PC-9 (cell line): ENCODE data around the gene OTULINL. TPM values are rescaled to one million over a fixed set of nuclear protein-coding genes. Genes with fewer than 3 reads are reported as not detected.

Source experiments
- BruUV-seq: library from RNA; stranded (reverse); fragments of 400-500 nt; replicated peaks from 2 replicates; lab custom pipeline; 2021; lab: Mats Ljungman, UMichigan
- CTCF ChIA-PET: fragments of 300-600 bp; sonication (Branson Sonifier 250); formaldehyde crosslinking; loops from one replicate; lab custom pipeline; 2022; ENCODE audit warnings: antibody characterized with exemption; lab: Charles Lee
- POLR2A ChIA-PET: fragments of 300-600 bp; sonication (Branson Sonifier 250); formaldehyde crosslinking; loops from one replicate; lab custom pipeline; 2022; ENCODE audit warnings: antibody characterized with exemption; ENCODE audit not compliant: unreplicated experiment; lab: Charles Lee
- DNase-seq, 2 experiments: peaks; one replicate each; pipeline versions ENCODE4 v3.0.0 to v3.0.0-alpha.2; 2015 to 2022; ENCODE audit warnings: mixed read lengths in 1 of 2
- H2AFZ ChIP-seq: fragments of 200-600 bp; sonication (generic); 2 replicates; pipeline ENCODE4 v1.8.1; 2017; ENCODE audit warnings: antibody characterized with exemption
- H3F3A ChIP-seq: fragments of 200-600 bp; sonication (generic); 2 replicates; pipeline ENCODE4 v1.8.1; 2017; ENCODE audit warnings: antibody characterized with exemption, mild to moderate bottlenecking, low read depth; ENCODE audit not compliant: insufficient read depth
- H3K27ac ChIP-seq: fragments of 200-600 bp; sonication (generic); 2 replicates; pipeline ENCODE4 v1.6.1; 2016; ENCODE audit warnings: mixed run types
- H3K27me3 ChIP-seq: fragments of 200-600 bp; sonication (generic); 2 replicates; pipeline ENCODE4 v1.6.1; 2016; ENCODE audit warnings: low read depth, mixed run types; ENCODE audit not compliant: insufficient read depth
- H3K36me3 ChIP-seq: fragments of 200-600 bp; sonication (generic); 2 replicates; pipeline ENCODE4 v1.6.1; 2016; ENCODE audit warnings: low read depth, mixed run types
- H3K4me1 ChIP-seq: fragments of 200-600 bp; sonication (generic); replicated peaks from 2 replicates; pipeline ENCODE4 v1.6.1; 2016; ENCODE audit warnings: mixed run types; ENCODE audit not compliant: insufficient read depth
- H3K4me2 ChIP-seq: fragments of 200-600 bp; sonication (generic); 2 replicates; pipeline ENCODE4 v1.6.1; 2017; ENCODE audit warnings: mixed run types
- H3K4me3 ChIP-seq: fragments of 200-600 bp; sonication (generic); 2 replicates; pipeline ENCODE4 v1.6.1; 2016; ENCODE audit warnings: mixed run types
- H3K79me2 ChIP-seq: fragments of 200-600 bp; sonication (generic); 2 replicates; pipeline ENCODE4 v1.6.1; 2017; ENCODE audit warnings: low read depth, mixed run types
- H3K9me2 ChIP-seq: fragments of 200-600 bp; sonication (generic); 2 replicates; pipeline ENCODE4 v1.8.1; 2017; ENCODE audit warnings: mild to moderate bottlenecking; ENCODE audit not compliant: insufficient read depth
- H3K9me3 ChIP-seq: fragments of 200-600 bp; sonication (generic); 2 replicates; pipeline ENCODE4 v1.8.1; 2016; ENCODE audit warnings: low read depth; ENCODE audit not compliant: insufficient read depth
- H4K20me1 ChIP-seq: fragments of 200-600 bp; sonication (generic); 2 replicates; pipeline ENCODE4 v1.8.1; 2017; ENCODE audit not compliant: insufficient read depth
- EZH2 ChIP-seq: fragments of 200-600 bp; sonication (generic); IDR thresholded peaks from 2 replicates; pipeline ENCODE4 v1.8.0; 2017; ENCODE audit warnings: antibody characterized with exemption, low read depth
- intact Hi-C: fragments of 100-400 bp; cut with micrococcal nuclease; formaldehyde crosslinking; loops from one replicate; pipeline ENCODE4 v1.10.0; 2022; ENCODE audit not compliant: unreplicated experiment
- total RNA-seq: library from RNA; stranded (reverse); gene quantifications from 2 replicates; pipeline ENCODE4 v1.2.3, GENCODE V29; 2021
- TF ChIP-seq, protein P1 (sequence below): fragments of 200-600 bp; sonication (generic); conservative IDR thresholded peaks from 2 replicates; pipeline ENCODE4 v1.6.1; 2017; ENCODE audit warnings: mixed run types, antibody characterized with exemption, mild to moderate bottlenecking, moderate library complexity

OTULINL gene
- total RNA-seq, 1 experiment from 2014 or later, result 4.1 TPM

DNA sequence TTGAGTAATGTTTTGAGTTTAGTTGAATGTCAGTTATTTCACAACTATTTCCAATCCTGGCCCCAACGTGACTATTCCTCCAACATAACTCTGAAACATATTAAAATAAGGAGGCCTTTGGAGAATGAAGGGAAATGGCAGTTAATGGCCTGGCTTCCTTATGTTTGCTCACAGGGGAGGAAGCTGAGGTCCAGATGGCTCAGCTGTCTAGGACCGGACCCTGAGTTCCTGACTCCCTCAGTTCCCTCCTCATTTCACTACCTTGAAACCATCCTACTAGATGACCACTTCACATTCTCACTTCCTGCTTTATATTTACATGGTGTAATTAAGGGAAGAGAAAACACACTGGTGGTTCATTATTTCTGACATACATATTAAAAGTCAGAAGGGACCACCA, 6.6 kb downstream of the OTULINL start:
- H3K36me3 ChIP-seq, result no peaks in the 10 kb centered on the region
- no peak overlapping the region for H2AFZ ChIP-seq
- DNase-seq, result no peak
- POLR2A ChIA-PET, result no interaction called here
- 0 out of 2 replicates have a peak, but pooled peaks cover 3% of the 10 kb centered on the region for H4K20me1 ChIP-seq
- no peak overlapping the region for H3K27ac ChIP-seq
- H3K79me2 ChIP-seq, result no peaks in the 10 kb centered on the region
- intact Hi-C loops, result no loop called here
- H3K9me2 ChIP-seq, result no peaks in the 10 kb centered on the region
- BruUV-seq, result no TSS peak
- TF ChIP-seq EZH2, result no peak
- TF ChIP-seq, protein P1, sequence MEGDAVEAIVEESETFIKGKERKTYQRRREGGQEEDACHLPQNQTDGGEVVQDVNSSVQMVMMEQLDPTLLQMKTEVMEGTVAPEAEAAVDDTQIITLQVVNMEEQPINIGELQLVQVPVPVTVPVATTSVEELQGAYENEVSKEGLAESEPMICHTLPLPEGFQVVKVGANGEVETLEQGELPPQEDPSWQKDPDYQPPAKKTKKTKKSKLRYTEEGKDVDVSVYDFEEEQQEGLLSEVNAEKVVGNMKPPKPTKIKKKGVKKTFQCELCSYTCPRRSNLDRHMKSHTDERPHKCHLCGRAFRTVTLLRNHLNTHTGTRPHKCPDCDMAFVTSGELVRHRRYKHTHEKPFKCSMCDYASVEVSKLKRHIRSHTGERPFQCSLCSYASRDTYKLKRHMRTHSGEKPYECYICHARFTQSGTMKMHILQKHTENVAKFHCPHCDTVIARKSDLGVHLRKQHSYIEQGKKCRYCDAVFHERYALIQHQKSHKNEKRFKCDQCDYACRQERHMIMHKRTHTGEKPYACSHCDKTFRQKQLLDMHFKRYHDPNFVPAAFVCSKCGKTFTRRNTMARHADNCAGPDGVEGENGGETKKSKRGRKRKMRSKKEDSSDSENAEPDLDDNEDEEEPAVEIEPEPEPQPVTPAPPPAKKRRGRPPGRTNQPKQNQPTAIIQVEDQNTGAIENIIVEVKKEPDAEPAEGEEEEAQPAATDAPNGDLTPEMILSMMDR, result no peak
- H3F3A ChIP-seq, result peaks cover 1% of the 10 kb centered on the region; the same call in 1 of the 2 replicates
- H3K4me3 ChIP-seq, result no peak overlapping the region
- H3K4me2 ChIP-seq, result no peak overlapping the region
- no peaks in the 10 kb centered on the region for H3K9me3 ChIP-seq
- H3K4me1 ChIP-seq, result no peaks in the 10 kb centered on the region
- H3K27me3 ChIP-seq, result peaks cover 4% of the 10 kb centered on the region; the same call in 1 of the 2 replicates
- CTCF ChIA-PET, result no interaction called here

DNA sequence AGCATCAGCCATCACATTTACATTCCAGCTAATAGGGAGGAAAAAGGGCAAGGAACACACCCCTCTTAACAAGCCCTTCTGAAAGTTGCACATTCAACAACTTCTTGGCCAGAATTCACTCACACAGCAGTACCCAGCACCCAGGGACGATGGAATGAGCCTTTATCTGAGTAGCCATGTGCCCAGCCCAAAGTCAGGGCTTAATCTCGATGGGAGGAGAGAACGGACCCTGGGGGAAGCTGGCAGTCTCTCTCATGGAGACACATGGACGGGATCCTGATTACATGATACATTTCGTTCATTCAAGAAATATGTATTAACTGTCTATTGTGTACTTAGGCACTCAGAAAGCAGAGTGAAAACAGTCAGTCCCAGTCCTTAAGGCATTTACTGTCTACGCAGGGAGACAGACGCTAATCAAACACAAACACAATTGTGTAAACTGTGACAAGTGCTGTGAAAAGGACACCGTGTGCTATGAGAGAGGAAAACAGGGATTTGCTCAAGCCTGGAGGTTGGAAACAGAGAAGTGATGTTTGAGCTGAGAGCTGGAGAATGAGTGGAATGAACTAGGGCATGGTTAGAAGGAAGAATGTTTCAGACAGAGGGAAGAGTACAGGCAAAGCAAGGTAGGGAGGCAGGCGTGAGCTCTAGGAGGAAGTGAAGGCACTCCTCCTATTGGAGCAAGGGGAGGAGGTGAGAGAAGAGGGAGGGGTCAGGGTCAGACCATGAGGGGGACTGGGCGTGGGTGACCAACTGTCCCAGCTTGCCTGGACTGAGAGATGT, 7.4 kb downstream of the OTULINL start:
- no peak overlapping the region for H3K4me2 ChIP-seq
- H3K9me2 ChIP-seq, result no peaks in the 10 kb centered on the region
- H3K4me1 ChIP-seq, result no peaks in the 10 kb centered on the region
- intact Hi-C loops, result no loop called here
- no peak for TF ChIP-seq EZH2
- TF ChIP-seq, protein P1, result no peak
- no peak overlapping the region for H2AFZ ChIP-seq
- 0 out of 2 replicates have a peak, but pooled peaks cover 3% of the 10 kb centered on the region for H4K20me1 ChIP-seq
- no peaks in the 10 kb centered on the region for H3K27me3 ChIP-seq
- no peak for DNase-seq
- H3K4me3 ChIP-seq, result no peak overlapping the region
- ChIA-PET POLR2A (interaction anchor here (0.8 kb wide), 1 partner anchor 117 kb away, joined by 6 read pairs; no protein-coding TSS in a partner anchor), CTCF (no interaction called here)
- no peaks in the 10 kb centered on the region for H3F3A ChIP-seq
- no peaks in the 10 kb centered on the region for H3K79me2 ChIP-seq
- H3K9me3 ChIP-seq, result no peaks in the 10 kb centered on the region
- no peak overlapping the region for H3K27ac ChIP-seq
- BruUV-seq, result no TSS peak
- no peaks in the 10 kb centered on the region for H3K36me3 ChIP-seq

DNA sequence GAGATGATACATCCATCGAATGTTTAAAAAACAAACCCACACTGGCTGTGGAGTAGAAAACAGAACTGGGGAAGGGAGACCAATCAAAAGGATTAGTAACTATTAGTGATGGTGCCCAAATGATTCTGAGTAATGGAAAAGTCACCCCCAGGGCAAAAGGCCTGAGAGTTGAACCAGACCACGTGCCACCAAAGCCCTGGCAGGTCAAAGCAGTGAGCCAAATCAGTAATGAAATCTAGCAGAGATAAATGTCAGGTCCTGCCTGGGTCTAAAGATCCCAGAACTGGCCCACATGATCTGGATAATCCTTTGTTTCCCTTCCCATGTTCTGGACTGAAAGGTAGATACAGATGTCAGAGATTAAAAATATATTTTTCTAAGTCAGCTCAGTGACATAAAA, 9.4 kb downstream of the OTULINL start:
- H3K4me3 ChIP-seq, result no peak overlapping the region
- BruUV-seq, result no TSS peak
- no peaks in the 10 kb centered on the region for H4K20me1 ChIP-seq
- no peaks in the 10 kb centered on the region for H3K27me3 ChIP-seq
- H3K79me2 ChIP-seq, result no peaks in the 10 kb centered on the region
- no peaks in the 10 kb centered on the region for H3F3A ChIP-seq
- intact Hi-C loops, result no loop called here
- no peak overlapping the region for H2AFZ ChIP-seq
- no peak overlapping the region for H3K27ac ChIP-seq
- no peaks in the 10 kb centered on the region; the same call in 1 of the 2 replicates for H3K9me3 ChIP-seq
- H3K4me1 ChIP-seq, result no peaks in the 10 kb centered on the region
- H3K4me2 ChIP-seq, result no peak overlapping the region
- ChIA-PET CTCF (no interaction called here), POLR2A (no interaction called here)
- no peaks in the 10 kb centered on the region for H3K36me3 ChIP-seq
- no peaks in the 10 kb centered on the region for H3K9me2 ChIP-seq
- DNase-seq, result no peak
- TF ChIP-seq, protein P1, result no peak
